Sciatic nerve (tissue), 2 donors: ENCODE data around the gene ZNF385C. TPM values are rescaled to one million over a fixed set of nuclear protein-coding genes. Genes with fewer than 3 reads are reported as not detected.
"Not testable (repeated sequence)": the region's sequence is repeated elsewhere in the genome, so short reads cannot be mapped to it uniquely, and the experiment has no call there.

ENCODE experiments used
- ATAC-seq: fragments of 200-7000 bp; cut with Tn5 transposase; one replicate; pipeline ENCODE4 v1.9.1; 2020; ENCODE audit warnings: mild to moderate bottlenecking, moderate library complexity
- DNase-seq: peaks from one replicate; pipeline ENCODE4 v3.0.0-alpha.2; 2020; ENCODE audit warnings: low spot score
- intact Hi-C: fragments of 100-400 bp; cut with DNase I; formaldehyde crosslinking; loops from one replicate; pipeline ENCODE4 v1.14.2; 2022
- total RNA-seq: library from RNA; stranded (reverse); fragmentation: NEBNext Ultra II Directional; extraction: Animal tissue kit (Norgen Biotek cat#: 25700); gene quantifications from one replicate; pipeline ENCODE4 v1.2.1, GENCODE V29; 2021
- donor health status: DM: no; HTN: no; CAD: no.
- donor health status: DM: no; HTN: no; CAD: no.

The ZNF385C gene, protein sequence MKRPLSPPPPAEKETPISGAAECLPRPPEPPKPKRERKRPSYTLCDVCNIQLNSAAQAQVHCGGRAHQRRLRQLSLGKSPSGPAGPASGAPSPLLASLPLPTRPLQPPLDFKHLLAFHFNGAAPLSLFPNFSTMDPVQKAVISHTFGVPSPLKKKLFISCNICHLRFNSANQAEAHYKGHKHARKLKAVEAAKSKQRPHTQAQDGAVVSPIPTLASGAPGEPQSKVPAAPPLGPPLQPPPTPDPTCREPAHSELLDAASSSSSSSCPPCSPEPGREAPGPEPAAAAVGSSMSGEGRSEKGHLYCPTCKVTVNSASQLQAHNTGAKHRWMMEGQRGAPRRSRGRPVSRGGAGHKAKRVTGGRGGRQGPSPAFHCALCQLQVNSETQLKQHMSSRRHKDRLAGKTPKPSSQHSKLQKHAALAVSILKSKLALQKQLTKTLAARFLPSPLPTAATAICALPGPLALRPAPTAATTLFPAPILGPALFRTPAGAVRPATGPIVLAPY
- total RNA-seq, result 3.0 TPM

DNA sequence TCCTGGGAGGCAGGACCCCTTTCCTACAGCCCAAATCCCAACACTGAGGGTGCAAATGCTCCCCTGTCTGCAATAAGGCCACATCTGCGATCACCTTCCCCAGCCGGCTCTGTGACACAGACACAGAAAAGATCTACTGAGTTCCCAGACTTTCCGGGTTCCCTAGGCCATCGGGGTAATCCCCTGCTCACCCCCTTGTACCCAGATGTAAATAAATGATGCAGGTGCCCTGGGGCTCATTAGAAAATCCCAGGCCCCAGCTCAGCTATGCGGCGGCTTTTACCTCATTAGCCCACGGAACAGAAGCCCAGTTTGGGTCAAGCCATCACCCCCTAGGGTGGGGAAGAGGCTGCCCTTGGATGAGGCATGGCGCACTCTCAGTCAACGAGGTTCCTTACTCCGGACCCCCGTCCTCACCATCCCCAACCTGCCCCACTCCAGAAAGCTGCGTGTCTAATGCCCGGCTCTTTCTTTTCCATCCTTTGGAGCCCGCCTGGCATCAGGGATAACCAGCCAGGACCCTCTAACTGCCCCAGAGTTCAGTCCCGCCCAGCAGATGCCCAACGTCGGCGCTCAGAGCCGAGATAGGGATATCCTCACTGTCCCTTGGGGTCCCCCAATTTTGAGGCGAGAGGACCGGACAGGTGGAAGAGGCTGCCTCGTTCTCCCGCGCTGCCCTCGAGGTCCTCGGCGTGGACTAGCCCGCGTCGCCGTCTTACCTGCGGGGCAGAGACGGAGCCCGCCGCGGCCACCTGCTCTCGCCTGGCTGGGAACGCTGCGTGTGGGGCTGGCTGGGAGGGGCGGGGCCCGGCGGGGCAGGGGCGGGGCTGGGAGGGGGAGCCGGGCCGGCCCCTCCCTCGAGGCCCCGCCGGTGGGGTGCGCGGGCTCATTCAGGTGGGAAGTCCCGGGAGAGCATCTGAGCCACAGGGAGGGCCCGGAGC lies at the start of gene ZNF385C:
Gene ZNF385C (minus strand): TSS at position 783 of the 941 bp plus-strand sequence. CDS start 35,417 bp downstream, outside the sequence.
- intact Hi-C loops, result no loop called here
- ATAC-seq (no peak), DNase-seq (no peak)

DNA sequence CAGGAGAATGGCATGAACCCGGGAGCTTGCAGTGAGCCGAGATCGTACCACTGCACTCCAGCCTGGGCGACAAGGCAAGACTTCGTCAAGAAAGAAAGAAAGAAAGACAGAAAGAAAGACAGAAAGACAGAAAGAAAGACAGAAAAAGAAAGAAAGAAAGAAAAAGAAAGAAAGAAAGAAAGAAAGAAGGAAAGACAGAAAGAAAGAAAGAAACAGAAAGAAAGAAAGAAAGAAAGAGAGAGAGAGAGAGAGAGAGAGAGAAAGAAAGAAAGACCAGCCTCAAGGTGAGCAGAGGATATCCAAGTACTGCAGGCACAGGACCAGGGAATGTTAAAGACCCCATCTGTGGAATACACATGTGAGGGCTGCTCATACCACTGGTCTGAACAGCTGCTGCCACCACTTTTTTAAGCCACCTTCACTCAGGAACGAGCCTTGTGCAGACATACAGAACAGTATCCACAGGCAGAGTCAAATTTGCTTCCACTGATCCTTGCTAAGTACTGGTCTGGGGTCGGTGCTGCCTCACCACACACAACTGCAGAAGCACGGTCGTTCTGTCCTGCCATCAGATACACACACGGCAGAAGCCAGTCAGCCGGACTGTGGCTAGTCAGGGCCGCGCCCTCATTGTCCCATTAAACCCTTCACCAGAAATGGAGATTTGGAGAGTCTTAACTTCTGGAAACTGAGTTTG lies 48.8 kb upstream of the ZNF385C start:
- ATAC-seq (no peak), DNase-seq (no peak)
- intact Hi-C loops, result no loop called here

DNA sequence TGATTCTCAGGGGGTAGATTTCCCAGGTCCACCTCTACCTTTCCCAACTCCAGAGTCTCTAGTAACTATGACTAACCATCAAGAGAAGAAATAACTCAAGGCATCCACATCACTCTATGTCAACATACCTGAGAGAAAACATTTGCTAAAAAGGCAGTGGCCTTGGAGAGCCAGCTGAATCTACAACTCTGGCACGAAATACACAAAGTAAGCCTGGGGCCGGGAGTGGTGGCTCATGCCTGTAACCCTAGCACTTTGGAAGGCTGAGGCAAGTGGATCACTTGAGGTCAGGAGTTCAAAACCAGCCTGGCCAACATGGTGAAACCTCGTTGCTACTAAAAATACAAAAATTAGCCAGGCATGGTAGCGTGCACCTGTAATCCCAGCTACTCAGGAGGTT lies 44.9 kb upstream of the ZNF385C start:
- ATAC-seq, intact Hi-C loops, DNase-seq: not testable (repeated sequence)

DNA sequence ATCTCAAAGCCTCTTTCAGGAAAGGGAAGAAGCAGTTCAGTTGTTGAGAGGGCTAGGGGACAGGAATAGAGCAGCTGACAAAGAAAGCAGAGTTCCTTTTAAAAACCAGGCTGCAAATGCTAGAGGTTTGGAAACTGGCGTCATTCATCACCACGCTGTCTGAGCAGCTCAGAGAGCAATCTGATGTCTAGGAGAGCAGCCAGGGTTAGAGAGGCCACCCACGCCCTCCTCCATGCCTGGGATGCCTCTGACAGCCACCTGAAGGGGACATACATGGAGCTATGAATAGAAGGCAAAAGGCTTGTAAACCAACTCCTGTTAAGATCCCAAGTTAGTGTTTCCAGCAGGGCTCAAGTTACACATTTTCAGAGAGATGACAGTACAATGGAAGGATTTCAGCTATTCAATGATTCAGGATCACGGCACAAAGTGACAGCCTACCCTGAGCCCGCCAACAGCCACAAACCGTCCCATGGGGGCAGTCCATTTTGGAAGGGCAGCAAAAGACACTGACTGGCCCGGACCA lies 44.2 kb upstream of the ZNF385C start:
- intact Hi-C loops, result no loop called here
- no peak for DNase-seq
- ATAC-seq, result no peak

DNA sequence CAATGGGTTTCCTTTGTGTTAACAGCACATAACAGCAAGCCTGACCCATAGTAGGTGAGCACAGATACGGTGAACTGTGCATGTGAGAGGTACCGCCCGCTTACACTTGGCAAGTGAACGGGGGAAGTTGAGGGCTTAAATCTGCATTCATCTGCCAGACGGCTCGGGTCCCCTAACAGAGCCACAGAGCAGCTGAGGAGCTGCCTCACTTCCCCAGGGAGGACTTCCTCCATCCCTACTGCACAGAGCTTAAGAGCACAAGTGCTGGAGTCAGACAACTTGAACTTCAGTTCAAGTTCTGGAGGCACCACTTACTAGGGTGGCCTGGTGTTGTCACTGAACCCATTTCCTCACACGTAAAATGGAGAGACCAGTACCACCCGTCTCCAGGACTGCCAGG lies 43.1 kb upstream of the ZNF385C start:
- DNase-seq (no peak), ATAC-seq (peak; percentile 46)
- intact Hi-C loops, result no loop called here

DNA sequence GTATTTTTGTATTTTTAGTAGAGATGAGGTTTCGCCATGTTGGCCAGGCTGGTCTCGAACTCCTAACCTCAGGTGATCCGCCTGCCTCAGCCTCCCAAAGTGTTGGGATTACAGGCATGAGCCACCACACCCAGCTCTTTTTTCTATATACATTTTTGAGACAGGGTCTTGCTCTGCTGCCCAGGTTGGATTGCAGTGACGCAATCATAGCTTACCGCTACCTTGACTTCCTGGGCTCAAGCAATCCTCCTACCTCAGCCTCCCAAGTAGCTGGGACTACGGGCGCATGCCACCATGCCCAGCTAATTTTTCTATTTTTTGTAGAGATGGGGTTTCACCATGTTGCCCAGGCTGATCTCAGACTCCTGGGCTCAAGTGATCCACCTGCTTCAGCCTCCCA lies 42.4 kb upstream of the ZNF385C start:
- ATAC-seq, intact Hi-C loops, DNase-seq: not testable (repeated sequence)

DNA sequence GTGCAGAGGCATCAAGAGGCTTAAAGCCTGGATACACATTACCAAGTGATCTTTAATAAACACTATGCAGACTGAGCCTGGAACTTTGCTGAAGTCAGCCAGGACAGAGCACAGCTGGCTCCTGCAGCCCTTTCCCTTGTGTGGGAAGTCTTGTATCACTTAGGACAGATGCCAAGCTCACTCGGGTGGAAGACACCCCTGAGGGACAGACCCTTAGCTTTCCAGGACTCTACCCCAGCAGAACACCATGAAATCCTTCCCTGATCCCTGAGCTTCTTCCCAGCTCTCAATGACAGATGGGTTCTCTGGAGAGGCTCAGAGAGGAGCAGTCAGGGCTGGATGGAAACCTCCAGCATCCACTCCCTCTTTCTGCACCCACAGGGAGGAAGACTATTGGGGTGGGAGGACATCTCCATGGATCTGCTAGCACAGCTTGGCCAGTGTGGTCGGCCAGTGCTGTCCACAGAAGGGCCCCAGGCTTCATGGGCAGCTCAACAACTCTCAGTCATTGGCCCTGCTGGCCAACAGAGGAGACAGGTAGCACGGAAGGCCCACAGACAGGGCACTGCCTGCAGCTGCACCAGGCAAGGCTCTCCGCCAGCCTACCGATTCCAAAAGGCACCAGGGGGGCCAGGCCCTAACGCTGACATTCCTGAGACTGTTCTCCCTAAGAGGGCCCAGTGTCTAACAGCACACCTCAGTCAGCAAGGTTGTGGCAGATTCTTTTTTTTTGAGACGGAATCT lies 40.6 kb upstream of the ZNF385C start:
- intact Hi-C loops, result no loop called here
- DNase-seq (no peak), ATAC-seq (peak; percentile 41)

DNA sequence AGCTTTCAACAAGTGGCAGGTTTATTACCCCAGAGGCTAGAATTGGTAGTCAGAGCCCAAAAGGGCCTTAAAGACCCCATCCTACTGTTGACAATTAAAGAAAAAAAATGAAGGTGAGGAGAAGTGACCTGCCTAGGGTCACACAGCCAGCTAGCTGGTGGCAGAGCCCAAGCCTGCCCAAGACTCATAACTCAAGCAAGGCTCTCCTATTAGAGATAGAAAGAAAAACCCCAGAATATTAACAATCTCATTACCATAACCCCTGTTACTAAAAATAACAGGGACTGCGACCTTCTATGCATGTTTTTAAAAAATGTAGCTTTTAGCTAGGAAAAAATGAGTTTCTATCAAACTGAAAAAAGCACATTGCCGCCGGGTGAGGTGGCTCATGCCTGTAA lies 38.4 kb upstream of the ZNF385C start:
- DNase-seq (no peak), ATAC-seq (no peak)

DNA sequence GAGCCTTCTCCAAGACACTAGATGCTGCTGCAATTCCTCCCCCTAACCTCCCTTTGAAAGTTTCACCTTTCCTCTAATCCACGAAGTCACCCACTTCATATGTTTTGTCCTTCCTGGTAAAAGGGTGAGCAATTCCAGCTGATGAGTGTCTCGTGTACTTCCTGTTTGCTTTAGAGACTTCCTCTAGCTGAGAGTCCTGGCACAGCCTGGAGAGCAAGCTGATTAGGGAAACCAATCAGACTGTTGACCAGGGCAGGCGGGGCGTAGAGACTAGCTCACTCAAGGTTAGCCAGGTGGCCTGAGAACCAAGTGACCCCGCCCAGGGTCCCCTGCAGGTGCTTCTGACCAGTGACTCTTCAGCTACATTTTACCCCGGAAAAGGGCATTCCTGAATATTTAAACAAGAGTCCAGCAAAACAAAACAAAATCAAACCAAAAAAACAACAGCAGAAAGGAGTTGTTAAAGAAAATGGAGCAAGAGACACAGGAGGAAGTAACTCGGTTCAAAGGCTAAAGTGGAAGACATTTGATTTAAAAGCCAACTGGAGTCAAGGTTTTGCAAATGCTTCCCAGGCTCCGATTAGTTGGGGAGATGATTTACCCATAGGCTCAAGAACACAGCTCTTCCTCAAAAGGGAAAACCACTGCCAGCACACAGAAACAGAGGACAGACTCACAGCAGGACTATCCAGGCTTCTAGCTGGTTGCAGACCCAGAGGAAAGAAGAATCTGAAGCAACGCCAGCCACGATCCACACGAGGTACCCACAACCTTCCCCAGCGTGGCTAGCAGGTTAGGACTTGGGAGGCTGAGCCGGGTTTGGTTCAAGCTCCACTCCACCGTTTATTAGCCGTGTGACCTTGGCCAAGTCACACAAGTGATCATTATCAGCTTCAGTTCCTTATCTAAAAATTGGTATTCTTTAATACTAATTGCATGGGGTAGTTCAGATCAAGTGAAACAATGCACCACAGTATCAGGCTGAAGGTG lies 37.7 kb upstream of the ZNF385C start:
- ATAC-seq, result peak; percentile 64
- intact Hi-C loops, result no loop called here
- no peak for DNase-seq

More for the DNA sequence above, 38.4 kb upstream of the ZNF385C start:
- intact Hi-C loops, result no loop called here

DNA sequence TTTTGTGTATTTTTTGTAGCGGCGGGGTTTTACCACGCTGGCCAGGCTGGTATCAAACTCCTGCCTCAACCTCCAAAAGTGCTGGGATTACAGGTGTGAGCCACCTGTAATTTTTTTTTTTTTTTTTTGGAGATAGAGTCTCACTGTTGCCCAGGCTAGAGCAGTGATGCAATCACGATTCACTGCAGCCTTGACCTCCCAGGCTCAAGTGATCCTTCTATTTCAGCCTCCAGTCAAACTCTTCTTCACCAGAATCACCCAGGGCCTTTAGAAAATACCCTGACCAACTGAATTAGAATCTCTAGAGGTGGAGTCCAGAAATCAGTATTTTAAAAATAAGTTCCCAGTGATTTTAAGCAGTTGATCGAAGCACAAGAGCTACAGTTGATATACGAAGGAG lies 36.9 kb upstream of the ZNF385C start:
- ATAC-seq, result no peak
- intact Hi-C loops, result no loop called here
- no peak for DNase-seq

DNA sequence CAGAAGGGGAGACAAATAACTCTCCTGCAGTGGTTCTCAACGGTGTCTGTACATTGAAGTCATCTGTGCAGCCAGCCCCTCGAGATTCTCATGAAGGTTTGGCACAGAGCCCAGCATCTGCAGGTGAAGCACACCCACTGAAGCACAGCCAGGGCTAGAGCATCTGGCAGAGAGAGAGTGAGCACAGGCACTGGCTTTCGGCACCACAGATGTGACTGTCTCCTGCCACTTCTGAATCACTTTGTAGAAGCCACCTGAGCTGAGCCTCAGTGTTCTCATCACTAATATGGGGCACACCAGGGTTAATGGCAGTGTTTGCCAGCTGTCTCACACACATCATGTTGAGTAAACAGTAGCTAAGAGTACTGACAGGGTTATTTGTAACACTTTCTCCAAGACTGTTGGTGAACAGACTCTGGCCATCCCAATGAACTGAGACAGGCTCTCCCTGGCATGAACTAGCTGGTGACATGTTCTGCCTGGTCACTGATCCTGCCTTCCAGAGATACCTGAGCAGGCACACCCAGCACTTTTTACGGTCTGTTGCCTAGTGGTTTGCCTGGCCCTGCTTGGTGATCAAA lies 35.3 kb upstream of the ZNF385C start:
- DNase-seq (no peak), ATAC-seq (no peak)
- intact Hi-C loops, result no loop called here

DNA sequence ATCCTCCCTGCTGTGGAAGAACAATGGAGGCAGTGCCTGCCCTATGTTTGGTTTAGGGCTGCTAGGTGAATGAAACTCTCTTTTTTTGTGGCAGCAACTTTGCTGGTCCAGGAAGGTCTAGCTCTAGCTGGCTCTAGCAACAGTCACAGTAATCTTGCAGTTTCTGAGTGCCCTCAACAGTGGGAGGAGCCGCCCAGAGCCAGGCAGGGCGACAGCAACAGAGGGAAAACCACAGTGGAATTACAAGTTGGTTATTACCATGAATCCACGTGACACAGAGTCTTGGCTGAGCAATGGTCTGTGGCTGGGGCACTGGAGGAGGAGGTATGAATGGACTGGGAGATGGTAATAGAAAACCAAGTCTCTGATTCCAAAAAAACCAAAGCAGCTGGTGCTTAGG lies 34.7 kb upstream of the ZNF385C start:
- intact Hi-C loops, result no loop called here
- ATAC-seq (peak; percentile 62), DNase-seq (no peak)

DNA sequence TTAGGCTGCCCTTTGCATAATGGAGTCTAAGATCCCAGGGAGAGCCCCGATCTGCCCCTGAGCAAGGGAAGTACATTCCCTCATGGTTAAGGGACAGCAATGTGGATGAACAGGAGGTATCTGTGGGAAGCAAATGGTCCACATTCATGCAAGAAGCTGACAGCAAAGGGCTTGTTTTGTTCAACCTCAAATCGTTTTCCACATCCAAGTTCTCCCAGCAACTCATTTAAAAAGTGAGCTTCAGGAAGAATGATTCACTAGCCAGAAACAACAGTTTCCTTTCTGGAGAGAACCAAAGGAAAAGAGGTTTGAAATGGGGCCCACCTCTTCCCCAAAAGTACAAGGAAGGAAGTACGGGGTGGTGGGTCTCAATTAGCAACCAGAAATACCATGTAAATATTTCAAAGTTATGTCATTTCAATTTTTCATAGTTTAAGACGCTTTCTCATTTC lies 33.7 kb upstream of the ZNF385C start:
- DNase-seq (no peak), ATAC-seq (no peak)
- intact Hi-C loops, result no loop called here

DNA sequence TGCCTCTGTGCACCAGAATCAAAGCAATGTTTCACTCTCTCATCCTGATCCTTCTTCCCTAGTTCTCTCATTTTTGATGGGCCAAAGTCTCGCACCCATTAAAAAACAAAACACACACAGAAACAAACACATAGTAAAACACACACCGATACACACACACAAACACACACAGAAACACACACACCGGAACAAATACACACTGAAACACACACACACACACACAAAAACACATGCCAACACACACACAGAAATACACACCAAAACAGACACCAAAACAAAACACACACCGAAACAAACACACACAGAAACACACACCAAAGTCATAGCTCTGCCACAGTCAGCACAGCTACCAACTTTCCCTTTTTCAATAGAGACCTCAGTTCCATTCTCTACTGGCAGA lies 33.0 kb upstream of the ZNF385C start:
- DNase-seq (no peak), ATAC-seq (no peak)
- intact Hi-C loops, result no loop called here

DNA sequence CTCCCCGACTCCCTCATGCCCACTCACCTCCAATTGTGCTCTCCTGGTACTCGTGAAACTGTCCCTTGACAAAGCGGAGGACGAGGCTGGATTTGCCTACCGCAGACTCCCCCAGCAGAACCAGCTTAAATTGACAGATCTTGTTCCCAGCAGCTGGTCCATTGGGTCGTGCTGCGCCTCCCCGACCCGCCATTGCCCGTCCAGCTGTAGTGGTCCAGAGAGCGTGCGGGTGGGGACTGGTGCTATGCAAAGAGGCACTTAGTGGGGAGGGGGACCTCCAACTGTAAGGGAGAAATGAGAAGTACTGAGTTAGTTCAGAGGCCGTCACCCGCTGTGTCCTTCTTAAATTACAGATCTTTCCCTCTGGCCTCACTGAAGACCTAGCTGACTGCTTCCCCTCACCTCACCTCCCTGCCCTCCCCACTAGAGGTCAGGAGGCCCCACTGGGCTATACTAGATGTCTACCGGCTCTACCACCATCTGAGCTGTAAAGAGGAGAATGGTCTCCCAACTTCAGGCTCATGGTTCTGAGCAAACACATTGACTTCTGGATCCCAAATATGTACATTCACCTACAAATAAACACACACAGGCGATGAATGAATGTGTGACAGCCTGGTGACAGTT lies 32.1 kb upstream of the ZNF385C start:
- ATAC-seq (no peak), DNase-seq (no peak)
- intact Hi-C loops, result no loop called here

DNA sequence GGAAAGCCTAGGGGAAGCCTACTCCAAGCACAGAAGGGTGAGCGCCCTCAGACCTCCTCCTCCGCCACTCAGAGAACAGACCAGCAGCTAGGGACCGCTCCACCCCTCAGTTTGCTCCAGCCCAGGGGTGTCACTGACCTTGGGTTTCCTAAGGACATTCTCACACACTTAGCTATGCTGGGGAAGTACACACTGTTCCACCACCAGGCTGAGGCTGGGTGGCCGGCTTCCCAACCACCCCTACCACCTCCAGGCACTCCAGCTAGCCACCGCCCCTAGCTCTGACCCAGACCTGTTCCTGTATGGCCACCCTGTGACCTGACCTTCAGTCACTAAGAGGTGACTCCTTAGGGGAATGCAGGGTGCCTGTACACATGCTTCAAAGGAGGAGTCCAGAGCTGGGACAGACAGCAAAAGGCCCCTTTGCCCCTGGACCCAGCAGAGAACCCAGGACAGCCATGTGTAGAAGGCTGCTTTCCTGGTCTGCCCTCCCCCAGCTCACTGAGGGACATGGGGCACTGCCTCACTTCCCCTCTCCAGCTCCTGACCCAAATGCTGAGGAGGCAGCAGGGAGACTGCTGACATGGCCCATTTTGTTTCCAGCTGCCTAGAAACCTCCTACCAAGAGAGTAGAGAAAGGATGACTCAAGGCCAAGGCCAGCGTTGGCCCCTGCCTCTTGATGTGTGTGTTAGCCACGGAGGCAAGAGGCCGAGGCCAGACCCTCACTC lies 31.0 kb upstream of the ZNF385C start:
- DNase-seq (no peak), ATAC-seq (peak; percentile 61)
- intact Hi-C loops, result no loop called here
